Chondrocyte (in vitro differentiated cells): ENCODE measurements around the gene PFN1. TPM values are rescaled to one million over a fixed set of nuclear protein-coding genes. Genes with fewer than 3 reads are reported as not detected.

Source experiments
- DNase-seq: peaks from one replicate; pipeline ENCODE4 v3.0.0; 2021; ENCODE audit warnings: mixed read lengths, low spot score
- H3K27ac Mint-ChIP-seq: one replicate; pipeline ENCODE4 v1.8.0; 2021; ENCODE audit warnings: mild to moderate bottlenecking, moderate library complexity, mixed read lengths; ENCODE audit not compliant: unreplicated experiment
- H3K27me3 Mint-ChIP-seq: 2 replicates; pipeline ENCODE4 v1.8.0; 2021; ENCODE audit warnings: low read depth, mixed read lengths
- H3K36me3 Mint-ChIP-seq: 2 replicates; pipeline ENCODE4 v1.8.0; 2021; ENCODE audit warnings: low read depth, mixed read lengths
- H3K4me1 Mint-ChIP-seq: 2 replicates; pipeline ENCODE4 v1.8.0; 2021; ENCODE audit warnings: low read depth, mild to moderate bottlenecking, mixed read lengths
- H3K4me3 Mint-ChIP-seq: one replicate; pipeline ENCODE4 v1.8.0; 2021; ENCODE audit warnings: mild to moderate bottlenecking, moderate library complexity, mixed read lengths; ENCODE audit not compliant: unreplicated experiment
- H3K9me3 Mint-ChIP-seq: 2 replicates; pipeline ENCODE4 v1.8.0; 2021; ENCODE audit warnings: low read depth, mixed read lengths
- CTCF ChIP-seq: fragments of 200-600 bp; sonication (generic); IDR thresholded peaks from 2 replicates; pipeline ENCODE4 v1.5.0; 2021; ENCODE audit warnings: antibody characterized with exemption, mild to moderate bottlenecking, moderate library complexity
- total RNA-seq: library from RNA; stranded (reverse); gene quantifications from 3 replicates; pipeline ENCODE4 v1.2.1, GENCODE V29; 2021

The PFN1 gene
- total RNA-seq, 1 donor from 2014 or later: 766 TPM

GRCh38 chr17:4938688-4939545, 9.4 kb downstream of the PFN1 start:
- Mint-ChIP-seq H3K36me3 (peaks cover 6% of the 10 kb centered on the region), H3K4me1 (peaks cover 50% of the 10 kb centered on the region), H3K27ac (peak overlapping the region; percentile 79), H3K9me3 (no peaks in the 10 kb centered on the region), H3K27me3 (no peaks in the 10 kb centered on the region), H3K4me3 (peak overlapping the region; percentile 88)
- DNase-seq: no peak
- no peak for TF ChIP-seq CTCF

- H3K27ac Mint-ChIP-seq: no peak overlapping the region
- peaks cover 47% of the 10 kb centered on the region for H3K4me1 Mint-ChIP-seq
- no peaks in the 10 kb centered on the region for H3K9me3 Mint-ChIP-seq
- peak overlapping the region; percentile 88 for H3K4me3 Mint-ChIP-seq
- no peaks in the 10 kb centered on the region for H3K27me3 Mint-ChIP-seq
- no peak for TF ChIP-seq CTCF
- H3K36me3 Mint-ChIP-seq: peaks cover 5% of the 10 kb centered on the region
- DNase-seq: no peak
These were observed 10.2 kb downstream of the PFN1 start for GRCh38 chr17:4938069-4938491.

GRCh38 chr17:4937553-4937952, 10.8 kb downstream of the PFN1 start:
- Mint-ChIP-seq H3K27ac (no peak overlapping the region), H3K27me3 (no peaks in the 10 kb centered on the region), H3K4me1 (peaks cover 42% of the 10 kb centered on the region), H3K36me3 (peaks cover 1% of the 10 kb centered on the region), H3K4me3 (no peak overlapping the region), H3K9me3 (no peaks in the 10 kb centered on the region)
- TF ChIP-seq CTCF: no peak
- no peak for DNase-seq

- no peak for TF ChIP-seq CTCF
- Mint-ChIP-seq H3K9me3 (no peaks in the 10 kb centered on the region), H3K4me3 (no peak overlapping the region), H3K27me3 (no peaks in the 10 kb centered on the region), H3K36me3 (no peaks in the 10 kb centered on the region), H3K4me1 (peaks cover 30% of the 10 kb centered on the region), H3K27ac (no peak overlapping the region)
- DNase-seq: no peak
These were observed 11.9 kb downstream of the PFN1 start for GRCh38 chr17:4936436-4936835.

GRCh38 chr17:4935650-4936049, 12.7 kb downstream of the PFN1 start:
- Mint-ChIP-seq H3K36me3 (no peaks in the 10 kb centered on the region), H3K27me3 (no peaks in the 10 kb centered on the region), H3K4me1 (peaks cover 23% of the 10 kb centered on the region), H3K4me3 (no peak overlapping the region), H3K27ac (no peak overlapping the region), H3K9me3 (no peaks in the 10 kb centered on the region)
- TF ChIP-seq CTCF: no peak
- no peak for DNase-seq
